Stomach (tissue), 9 donors: ENCODE measurements around the gene LIN52. TPM values are rescaled to one million over a fixed set of nuclear protein-coding genes. Genes with fewer than 3 reads are reported as not detected.

Experiments used
- DNase-seq, 2 donors: peaks; one replicate each; pipeline versions ENCODE4 v3.0.0 to v3.0.0-alpha.2; 2013 to 2019
- H3K27ac ChIP-seq, 5 donors: fragments of 200-600 bp in 4 of 5; sonication (generic) in 4 of 5; one replicate each; pipeline ENCODE4 v1.5.1; 2013 to 2019; ENCODE audit warnings: mild to moderate bottlenecking in 1 of 5, moderate library complexity in 1 of 5
- H3K27me3 ChIP-seq, 3 donors: fragments of 200-600 bp; sonication (generic); one replicate each; pipeline ENCODE4 v1.5.1; 2017 to 2019; ENCODE audit warnings: mixed run types in 1 of 3
- H3K36me3 ChIP-seq, 4 donors: fragments of 200-600 bp; sonication (generic); 1 replicate in 3 of 4; 2 replicates in 1 of 4; pipeline ENCODE4 v1.5.1; 2016 to 2019
- H3K4me1 ChIP-seq, 4 donors: fragments of 200-600 bp; sonication (generic); one replicate each; pipeline ENCODE4 v1.5.1; 2016 to 2019
- H3K4me3 ChIP-seq, 4 donors: fragments of 200-600 bp; sonication (generic) in 3 of 4; one replicate each; pipeline ENCODE4 v1.5.1; 2016 to 2019; ENCODE audit warnings: mild to moderate bottlenecking in 1 of 4
- H3K9me3 ChIP-seq, 4 donors: fragments of 200-600 bp; sonication (generic); one replicate each; pipeline ENCODE4 v1.5.1; 2016 to 2019
- CTCF ChIP-seq, 7 experiments: fragments of 450-650 bp in 4 of 7; fragments of 200-600 bp in 3 of 7; sonication (generic) in 3 of 7; IDR thresholded peaks; one replicate each; pipeline ENCODE4 v1.5.1; 2016 to 2019; ENCODE audit warnings: antibody characterized with exemption in 7 of 7, control low read depth in 2 of 7, mild to moderate bottlenecking in 1 of 7
- EP300 ChIP-seq: sonication (generic); formaldehyde crosslinking; IDR thresholded peaks from one replicate; pipeline ENCODE4 v1.6.1; 2017; ENCODE audit warnings: antibody characterized with exemption
- POLR2A ChIP-seq, 4 donors: fragments of 450-650 bp; IDR thresholded peaks; one replicate each; pipeline ENCODE4 v1.6.1; 2016; ENCODE audit warnings: antibody characterized with exemption in 4 of 4, control low read depth in 2 of 4, mild to moderate bottlenecking in 1 of 4, moderate library complexity in 1 of 4
- POLR2AphosphoS5 ChIP-seq, 3 donors: sonication (generic); formaldehyde crosslinking; IDR thresholded peaks; one replicate each; pipeline ENCODE4 v1.6.1; 2016; ENCODE audit warnings: antibody characterized with exemption in 3 of 3
- WGBS, 5 donors: extraction: QIAGEN DNeasy Blood & Tissue Kit in 3 of 5; methylation state at CpG; one replicate each; pipeline versions ENCODE4 v1.1.5 to v1.1.7; 2013 to 2018; 5-methylcytosine and 5-hydroxymethylcytosine counted together
- intact Hi-C: fragments of 100-400 bp; cut with DNase I; formaldehyde crosslinking; loops from one replicate; pipeline ENCODE4 v1.15.1; 2023; ENCODE audit warnings: low total_unique reads
- polyA plus RNA-seq, 3 donors: library from polyadenylated mRNA; stranded (reverse); fragments of 200-250 nt; gene quantifications; one replicate each; pipeline ENCODE4 v1.2.3, GENCODE V29; 2013
- total RNA-seq, 5 donors: library from RNA; depleted of rRNA; stranded (reverse); fragments of >200 nt; gene quantifications; one replicate each; pipeline versions ENCODE4 v1.1.0 to v1.2.3, GENCODE V29; 2014 to 2016
- donor health status: healthy with polysubstance abuse.
- donor health status: Bipolar disorder and iron deficiency.
- donor health status: healthy.

LIN52 gene
- total and polyA plus RNA-seq, 8 donors, result 0.87 to 16.7 (median 6.9) TPM

- H3K36me3 ChIP-seq, result peaks cover 14 to 54% (median 41%) of the 10 kb centered on the region in 4 donors
- no peak overlapping the region for H3K4me3 ChIP-seq
- no peak for TF ChIP-seq EP300
- no peak for TF ChIP-seq POLR2A (IDR thresholded peaks at IDR 0.05)
- no peak for TF ChIP-seq CTCF (IDR thresholded peaks at IDR 0.05)
- TF ChIP-seq POLR2AphosphoS5 (IDR thresholded peaks at IDR 0.05), result no peak
- no peak overlapping the region for H3K27ac ChIP-seq
- H3K9me3 ChIP-seq, result no peaks in the 10 kb centered on the region
- H3K4me1 ChIP-seq, result no peaks in the 10 kb centered on the region
- no peak for DNase-seq
- H3K27me3 ChIP-seq, result no peaks in the 10 kb centered on the region
- WGBS, 5 donors, result 94 to 98% (median 96%) methylated on average over 8 of the region's 8 CpGs
- intact Hi-C loops, result no loop called here
These were observed 118.9 kb downstream of the LIN52 start for GRCh38 chr14:74203639-74204038.

GRCh38 chr14:74204491-74204890, 119.7 kb downstream of the LIN52 start:
- Histone ChIP-seq H3K36me3 (peaks cover 7 to 46% (median 33%) of the 10 kb centered on the region in 4 donors), H3K27me3 (no peaks in the 10 kb centered on the region), H3K27ac (no peak overlapping the region), H3K4me1 (no peaks in the 10 kb centered on the region), H3K9me3 (no peaks in the 10 kb centered on the region), H3K4me3 (no peak overlapping the region)
- WGBS, 5 donors, result 90 to 97% (median 96%) methylated on average over 6 of the region's 6 CpGs
- no peak for DNase-seq
- intact Hi-C loops, result no loop called here
- TF ChIP-seq CTCF (IDR thresholded peaks at IDR 0.05) (no peak), POLR2A (IDR thresholded peaks at IDR 0.05) (no peak), POLR2AphosphoS5 (IDR thresholded peaks at IDR 0.05) (no peak), EP300 (no peak)

GRCh38 chr14:74205882-74206281, 121.1 kb downstream of the LIN52 start:
- Histone ChIP-seq H3K9me3 (no peaks in the 10 kb centered on the region), H3K27me3 (peaks cover 0 to 2% (median 0%) of the 10 kb centered on the region in 3 donors), H3K4me3 (no peak overlapping the region), H3K27ac (no peak overlapping the region), H3K4me1 (no peaks in the 10 kb centered on the region), H3K36me3 (peaks cover 3 to 32% (median 22%) of the 10 kb centered on the region in 4 donors)
- DNase-seq, result no peak
- 81 to 97% (median 88%) methylated on average over 1 of the region's 1 CpG for WGBS, 5 donors
- intact Hi-C loops, result no loop called here
- TF ChIP-seq EP300 (no peak), CTCF (IDR thresholded peaks at IDR 0.05) (no peak), POLR2A (IDR thresholded peaks at IDR 0.05) (no peak), POLR2AphosphoS5 (IDR thresholded peaks at IDR 0.05) (no peak)

GRCh38 chr14:74207943-74208342, 123.2 kb downstream of the LIN52 start:
- Histone ChIP-seq H3K4me3 (no peak overlapping the region), H3K27me3 (peaks cover 0 to 4% (median 0%) of the 10 kb centered on the region in 3 donors), H3K27ac (no peak overlapping the region), H3K36me3 (peaks cover 2 to 16% (median 9%) of the 10 kb centered on the region in 4 donors), H3K9me3 (no peaks in the 10 kb centered on the region), H3K4me1 (no peaks in the 10 kb centered on the region)
- intact Hi-C loops, result no loop called here
- no peak for DNase-seq
- no peak for TF ChIP-seq EP300
- TF ChIP-seq POLR2AphosphoS5 (IDR thresholded peaks at IDR 0.05), result no peak
- TF ChIP-seq POLR2A (IDR thresholded peaks at IDR 0.05), result no peak
- no peak for TF ChIP-seq CTCF (IDR thresholded peaks at IDR 0.05)
- WGBS, 5 donors, result 69 to 73% (median 70%) methylated on average over 3 of the region's 3 CpGs
